Heart left ventricle (tissue), 16 donors: ENCODE measurements around the gene ETNK2. TPM values are rescaled to one million over a fixed set of nuclear protein-coding genes. Genes with fewer than 3 reads are reported as not detected.
A peak's percentile ranks its signal among the peaks of the same experiment; 100 is the strongest.

Experiments used
- ATAC-seq, 4 donors: fragments of 200-7000 bp; cut with Tn5 transposase; one replicate each; pipeline ENCODE4 v1.9.1; 2020 to 2022; ENCODE audit warnings: moderate library complexity in 4 of 4, mild to moderate bottlenecking in 3 of 4, moderate number of reproducible peaks in 1 of 4
- DNase-seq, 5 donors: peaks; one replicate each; pipeline ENCODE4 v3.0.0-alpha.2; 2020
- H3K27ac ChIP-seq, 12 donors: fragments of 200-600 bp; sonication (generic) in 4 of 12; one replicate each; pipeline versions ENCODE4 v1.5.0 to v1.8.0; 2016 to 2022; ENCODE audit warnings: mild to moderate bottlenecking in 2 of 12
- H3K27me3 ChIP-seq, 9 donors: fragments of 200-600 bp; sonication (generic) in 2 of 9; one replicate each; pipeline versions ENCODE4 v1.5.1 to v1.8.0; 2016 to 2022; ENCODE audit warnings: mild to moderate bottlenecking in 3 of 9
- H3K36me3 ChIP-seq, 9 donors: fragments of 200-600 bp; sonication (generic) in 2 of 9; one replicate each; pipeline versions ENCODE4 v1.5.0 to v1.8.0; 2018 to 2022; ENCODE audit warnings: mild to moderate bottlenecking in 2 of 9
- H3K4me1 ChIP-seq, 12 donors: fragments of 200-600 bp; sonication (generic) in 4 of 12; one replicate each; pipeline versions ENCODE4 v1.5.0 to v1.8.0; 2016 to 2022; ENCODE audit warnings: mild to moderate bottlenecking in 3 of 12
- H3K4me3 ChIP-seq, 12 donors: fragments of 200-600 bp; sonication (generic) in 4 of 12; one replicate each; pipeline versions ENCODE4 v1.5.0 to v1.8.0; 2017 to 2022; ENCODE audit warnings: mild to moderate bottlenecking in 9 of 12, moderate library complexity in 4 of 12
- H3K9me3 ChIP-seq, 12 donors: fragments of 200-600 bp; sonication (generic) in 4 of 12; one replicate each; pipeline versions ENCODE4 v1.5.0 to v1.8.0; 2016 to 2022; ENCODE audit warnings: mild to moderate bottlenecking in 1 of 12
- CTCF ChIP-seq, 12 donors: fragments of 200-600 bp; sonication (generic) in 4 of 12; IDR thresholded peaks; one replicate each; pipeline versions ENCODE4 v1.5.0 to v1.8.0; 2018 to 2022; ENCODE audit warnings: antibody characterized with exemption in 12 of 12, mild to moderate bottlenecking in 5 of 12
- POLR2A ChIP-seq, 2 donors: fragments of 450-650 bp; IDR thresholded peaks; one replicate each; pipeline ENCODE4 v1.6.1; 2017; ENCODE audit warnings: antibody characterized with exemption in 2 of 2, mild to moderate bottlenecking in 2 of 2, moderate library complexity in 2 of 2
- WGBS, 4 donors: extraction: QIAGEN DNeasy Blood & Tissue Kit in 2 of 4; methylation state at CpG; one replicate each; pipeline versions ENCODE4 v1.1.5 to v1.1.7; 2013 to 2018; 5-methylcytosine and 5-hydroxymethylcytosine counted together
- intact Hi-C, 10 donors: fragments of 100-400 bp; cut with DNase I; formaldehyde crosslinking; loops; one replicate each; pipeline versions ENCODE4 v1.11.1 to v1.14.2; 2022
- polyA plus RNA-seq, 2 donors: library from polyadenylated mRNA; stranded (reverse); fragments of 200-250 nt; gene quantifications; one replicate each; pipeline ENCODE4 v1.2.3, GENCODE V29; 2013
- total RNA-seq, 9 donors: library from RNA; depleted of rRNA in 2 of 9; stranded (reverse); fragments of >200 nt in 2 of 9; fragmentation: NEBNext Ultra II Directional in 3 of 9; extraction: Animal tissue kit (Norgen Biotek cat#: 25700) in 3 of 9; gene quantifications; one replicate each; pipeline versions ENCODE4 v1.1.0 to v1.2.4, GENCODE V29; 2016 to 2023
- donor health status: ischemic (EF 13 %, LVEDD 7.1; RV severe dilation, severe dysfunction).
- donor health status: healthy with polysubstance abuse.
- donor health status: DM: no; HTN: yes; CAD: no.
- donor health status: DM: no; HTN: no; CAD: no.
- donor health status: ischemic (EF 25% LVEDD 6.9; RV normal size, moderate dysfunction).
- donor health status: ischemic (EF 25% LVEDD 5.7; RV mildly dilated, moderate dysfunction).
- donor health status: healthy.
- donor health status: DM: yes; HTN: yes; CAD: no.
- donor health status: ischemic (EF 35%, LVEDD 5.7; RV mildly dilated, moderate dysfunction).
- donor health status: nonischemic (EF 11% LVEDD 7.7; RV severe dilation, severe dysfunction).
- donor health status: DM: yes; HTN: yes; CAD: no.
- donor health status: PGD.
- donor health status: ischemic (EF 29% LVEDD 5.4; RV normal size, mild dysfunction).
- donor health status: nonischemic (EF 23%, LVEDD 6.1; RV moderate dilation, normal function).

The ETNK2 gene
- total and polyA plus RNA-seq, 11 donors, result 1.1 to 16.3 (median 3.0) TPM

GRCh38 chr1:204147406-204148383 is 4.1 kb downstream of the ETNK2 start:
- Histone ChIP-seq H3K4me1 (peaks cover 0 to 26% (median 10%) of the 10 kb centered on the region in 12 donors), H3K9me3 (no peaks in the 10 kb centered on the region), H3K27me3 (peaks cover 0 to 10% (median 0%) of the 10 kb centered on the region in 9 donors), H3K4me3 (no peak overlapping the region), H3K27ac (no peak overlapping the region), H3K36me3 (peaks cover 0 to 2% (median 0%) of the 10 kb centered on the region in 9 donors)
- ATAC-seq (no peak), DNase-seq (peak in 1 of 5 donors; percentile 22)
- intact Hi-C loops, result no loop called here
- no peak for TF ChIP-seq CTCF (IDR thresholded peaks at IDR 0.05)
- TF ChIP-seq POLR2A (IDR thresholded peaks at IDR 0.05), result no peak
- WGBS, 4 donors, result 81 to 90% (median 85%) methylated on average over 12 to 13 of the region's 13 CpGs

GRCh38 chr1:204146965-204147364 is 4.9 kb downstream of the ETNK2 start:
- Histone ChIP-seq H3K4me1 (peaks cover 0 to 19% (median 4%) of the 10 kb centered on the region in 12 donors), H3K9me3 (no peaks in the 10 kb centered on the region), H3K27ac (no peak overlapping the region), H3K27me3 (peaks cover 0 to 10% (median 0%) of the 10 kb centered on the region in 9 donors), H3K4me3 (no peak overlapping the region), H3K36me3 (peaks cover 0 to 4% (median 0%) of the 10 kb centered on the region in 9 donors)
- intact Hi-C loops, result no loop called here
- 85 to 92% (median 90%) methylated on average over 7 of the region's 7 CpGs for WGBS, 4 donors
- ATAC-seq (no peak), DNase-seq (peak in 1 of 5 donors; percentile 42)
- TF ChIP-seq CTCF (IDR thresholded peaks at IDR 0.05) (no peak), POLR2A (IDR thresholded peaks at IDR 0.05) (no peak)

- no peak overlapping the region for H3K27ac ChIP-seq
- peak in 1 of 5 donors; percentile 6 for DNase-seq
Observed at GRCh38 chr1:204146309-204146708, 5.5 kb downstream of the ETNK2 start.

More at GRCh38 chr1:204146309-204146708, 5.5 kb downstream of the ETNK2 start:
- Histone ChIP-seq H3K4me1 (peaks cover 0 to 13% (median 3%) of the 10 kb centered on the region in 12 donors), H3K27me3 (peaks cover 0 to 6% (median 0%) of the 10 kb centered on the region in 9 donors), H3K9me3 (no peaks in the 10 kb centered on the region), H3K4me3 (no peak overlapping the region), H3K36me3 (peaks cover 0 to 4% (median 0%) of the 10 kb centered on the region in 9 donors)
- 83 to 92% (median 89%) methylated on average over 6 of the region's 6 CpGs for WGBS, 4 donors
- ATAC-seq, result no peak
- intact Hi-C loops, result no loop called here
- TF ChIP-seq POLR2A (IDR thresholded peaks at IDR 0.05) (no peak), CTCF (IDR thresholded peaks at IDR 0.05) (no peak)
